HK-2 (cell line): ENCODE data around the gene RBM42.

Experiments
- DNase-seq: peaks from one replicate; pipeline ENCODE4 v3.0.0-alpha.2; 2018; ENCODE audit not compliant: unreplicated experiment

RBM42 gene

GRCh38 chr19:35621708-35622107, 7.1 kb upstream of the RBM42 start:
- DNase-seq = no peak

GRCh38 chr19:35622750-35623149, 6.1 kb upstream of the RBM42 start:
- no peak for DNase-seq

- DNase-seq = no peak
Measured at GRCh38 chr19:35623327-35624010, 5.4 kb upstream of the RBM42 start.

- DNase-seq = no peak
Measured at GRCh38 chr19:35628264-35628564, 622 bp upstream of the RBM42 start.

- no peak for DNase-seq
Measured at GRCh38 chr19:35629332-35629633, 447 bp downstream of the RBM42 start.

- DNase-seq = no peak
Measured at GRCh38 chr19:35633727-35634440, 5.0 kb downstream of the RBM42 start.

- no peak for DNase-seq
Measured at GRCh38 chr19:35636651-35637050, 7.8 kb downstream of the RBM42 start.

- no peak for DNase-seq
Measured at GRCh38 chr19:35637165-35637564, 8.3 kb downstream of the RBM42 start.

- DNase-seq = no peak
Measured at GRCh38 chr19:35639321-35639639, 10.4 kb downstream of the RBM42 start.

- no peak for DNase-seq
Measured at GRCh38 chr19:35639863-35640262, 11.0 kb downstream of the RBM42 start.

- DNase-seq = no peak
Measured at GRCh38 chr19:35641515-35642151, 12.8 kb downstream of the RBM42 start, which contains the start of gene ETV2. TSS of gene ETV2 (plus strand) at chr19:35641745. CDS start at chr19:35642461, 716 bp downstream.

- DNase-seq = no peak
Measured at GRCh38 chr19:35642312-35642711, 13.5 kb downstream of the RBM42 start.

GRCh38 chr19:35642798-35643254, 14.0 kb downstream of the RBM42 start:
- DNase-seq = no peak

- DNase-seq = peak; percentile 87
Measured at GRCh38 chr19:35643255-35644205, 14.7 kb downstream of the RBM42 start.

- peak; percentile 96 for DNase-seq
Measured at GRCh38 chr19:35644206-35644986, 15.6 kb downstream of the RBM42 start.

GRCh38 chr19:35644987-35645679, 16.3 kb downstream of the RBM42 start:
- peak; percentile 51 for DNase-seq

GRCh38 chr19:35645680-35646511, 17.1 kb downstream of the RBM42 start:
- no peak for DNase-seq

- DNase-seq = peak; percentile 94
Measured at GRCh38 chr19:35648017-35648961, 19.5 kb downstream of the RBM42 start, which contains the start of gene COX6B1. TSS of gene COX6B1 (plus strand) at chr19:35648323. CDS start at chr19:35651244, 2,921 bp downstream.

- DNase-seq = no peak
Measured at GRCh38 chr19:35650581-35650980, 21.7 kb downstream of the RBM42 start.
